ENCODE results near the gene VWCE. TPM values are rescaled to one million over a fixed set of nuclear protein-coding genes. Genes with fewer than 3 reads are reported as not detected.

Gene VWCE
- total and polyA plus RNA-seq, 10 of the 15 experiments (the other 5 are each of a cell fraction or from before 2014, with no cell fraction given), result 0.10 to 4.9 (median 2.4) TPM

- TF ChIP-seq ZBTB40 (IDR thresholded peaks at IDR 0.05; ENCODE audit: borderline replicate concordance) (no peak), ZNF217 (IDR thresholded peaks at IDR 0.05) (no peak), EP300 (IDR thresholded peaks at IDR 0.05; ENCODE audit: borderline replicate concordance in 1 of 2, control insufficient read depth in 1 of 2, low read depth in 2 of 2, low read length in 2 of 2) (no peak), RAD21 (IDR thresholded peaks at IDR 0.05; ENCODE audit: insufficient read depth, low read depth, low read length) (no peak), MEF2A (IDR thresholded peaks at IDR 0.05; ENCODE audit: insufficient read depth, low read depth, low read length) (no peak; the same call in 1 of the 2 replicates), STAT3 (IDR thresholded peaks at IDR 0.05; ENCODE audit: low read depth, low read length) (no peak), CBFB (IDR thresholded peaks at IDR 0.05; ENCODE audit: low read depth) (no peak), BMI1 (IDR thresholded peaks at IDR 0.05; ENCODE audit: borderline replicate concordance) (no peak), BRCA1 (IDR thresholded peaks at IDR 0.05; ENCODE audit: low read depth, low read length) (0 out of 2 replicates have a peak, but pooled peaks have one; percentile 17), SUPT20H (IDR thresholded peaks at IDR 0.05; ENCODE audit: borderline replicate concordance, control insufficient read depth, low read depth, low read length) (no peak), IRF4 (IDR thresholded peaks at IDR 0.05; ENCODE audit: low read depth, low read length) (no peak), ZSCAN29 (IDR thresholded peaks at IDR 0.05) (no peak), ZBTB11 (CRISPR knock-in tag; IDR thresholded peaks at IDR 0.05) (no peak), IRF3 (IDR thresholded peaks at IDR 0.05) (no peak), TCF7 (IDR thresholded peaks at IDR 0.05; ENCODE audit: borderline replicate concordance) (no peak)
- TF ChIP-seq, protein P1, sequence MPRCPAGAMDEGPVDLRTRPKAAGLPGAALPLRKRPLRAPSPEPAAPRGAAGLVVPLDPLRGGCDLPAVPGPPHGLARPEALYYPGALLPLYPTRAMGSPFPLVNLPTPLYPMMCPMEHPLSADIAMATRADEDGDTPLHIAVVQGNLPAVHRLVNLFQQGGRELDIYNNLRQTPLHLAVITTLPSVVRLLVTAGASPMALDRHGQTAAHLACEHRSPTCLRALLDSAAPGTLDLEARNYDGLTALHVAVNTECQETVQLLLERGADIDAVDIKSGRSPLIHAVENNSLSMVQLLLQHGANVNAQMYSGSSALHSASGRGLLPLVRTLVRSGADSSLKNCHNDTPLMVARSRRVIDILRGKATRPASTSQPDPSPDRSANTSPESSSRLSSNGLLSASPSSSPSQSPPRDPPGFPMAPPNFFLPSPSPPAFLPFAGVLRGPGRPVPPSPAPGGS (IDR thresholded peaks at IDR 0.05; ENCODE audit: borderline replicate concordance, insufficient read depth, low read depth, low read length, poor library complexity, severe bottlenecking), result peak; percentile 30
- TF ChIP-seq, protein P2, sequence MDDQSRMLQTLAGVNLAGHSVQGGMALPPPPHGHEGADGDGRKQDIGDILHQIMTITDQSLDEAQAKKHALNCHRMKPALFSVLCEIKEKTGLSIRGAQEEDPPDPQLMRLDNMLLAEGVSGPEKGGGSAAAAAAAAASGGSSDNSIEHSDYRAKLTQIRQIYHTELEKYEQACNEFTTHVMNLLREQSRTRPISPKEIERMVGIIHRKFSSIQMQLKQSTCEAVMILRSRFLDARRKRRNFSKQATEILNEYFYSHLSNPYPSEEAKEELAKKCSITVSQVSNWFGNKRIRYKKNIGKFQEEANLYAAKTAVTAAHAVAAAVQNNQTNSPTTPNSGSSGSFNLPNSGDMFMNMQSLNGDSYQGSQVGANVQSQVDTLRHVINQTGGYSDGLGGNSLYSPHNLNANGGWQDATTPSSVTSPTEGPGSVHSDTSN (IDR thresholded peaks at IDR 0.05; ENCODE audit: insufficient replicate concordance, low read depth, low read length), result no peak
These were observed 37.9 kb upstream of the VWCE start, which contains the start of the genes DDB1 and TKFC (continued) for GRCh38 chr11:61332797-61333549.
